ENCODE results near the gene KRTAP5-6.

The KRTAP5-6 gene

DNA sequence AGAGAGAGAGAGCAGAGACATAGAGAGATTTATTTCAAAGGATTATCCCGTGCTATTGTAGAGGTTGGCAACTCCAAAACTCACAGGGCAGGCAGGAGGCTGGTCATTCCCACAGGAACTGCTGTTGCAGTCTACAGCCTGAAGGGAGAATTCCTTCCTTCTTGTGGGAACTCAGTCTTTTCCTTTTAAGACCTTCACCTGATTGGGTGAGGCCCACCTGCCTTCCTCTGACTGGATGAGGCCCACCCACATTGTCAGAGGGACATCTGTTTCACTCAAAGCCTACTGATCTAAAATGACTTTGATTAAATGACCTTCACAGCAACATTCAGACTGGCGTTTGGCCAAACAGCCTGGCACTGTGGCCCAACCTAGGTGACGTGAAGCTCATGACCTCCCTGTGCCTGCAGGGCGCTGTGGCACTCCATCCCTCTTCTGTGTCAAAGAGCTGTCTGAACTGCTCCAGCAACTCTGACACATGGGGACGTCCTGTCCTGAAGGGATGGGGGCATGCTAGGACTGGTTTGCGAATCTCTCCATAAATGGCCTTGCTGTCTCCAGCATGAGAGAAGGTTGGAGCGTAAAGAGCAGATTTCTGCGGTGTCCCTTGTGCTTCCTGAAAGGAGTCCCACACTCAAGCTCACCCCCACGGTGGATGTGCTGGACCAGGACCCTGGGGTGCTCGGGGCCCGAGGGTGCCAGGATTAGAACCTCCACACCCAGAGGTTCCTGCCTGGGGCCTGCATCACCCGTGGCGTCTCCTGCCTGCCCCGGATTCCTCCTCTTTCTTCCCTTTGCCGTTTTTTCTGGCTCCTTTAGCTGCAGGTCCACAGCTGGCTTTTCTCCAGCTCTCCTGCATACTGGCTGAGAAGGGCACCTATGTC lies 46.7 kb upstream of the KRTAP5-6 start:
- no peak overlapping the region for H3K9ac ChIP-seq (ENCODE audit: low read depth, low read length, poor library complexity, severe bottlenecking)
- H3F3A ChIP-seq (ENCODE audit: low read depth) = no peaks in the 10 kb centered on the region
- no peak overlapping the region for H2AFZ ChIP-seq (ENCODE audit: low read length)
- no peaks in the 10 kb centered on the region for H3K9me2 ChIP-seq (replicated peaks; ENCODE audit: low read depth, low read length)
- no peaks in the 10 kb centered on the region for H3K27me3 ChIP-seq (ENCODE audit: insufficient read depth, low read length, poor library complexity, severe bottlenecking)
- no peaks in the 10 kb centered on the region for H3K4me1 ChIP-seq (ENCODE audit: insufficient read depth, low read length, poor library complexity, severe bottlenecking)
- H3K4me3 ChIP-seq (ENCODE audit: low read length, poor library complexity, severe bottlenecking) = no peak overlapping the region
- no peaks in the 10 kb centered on the region for H3K79me2 ChIP-seq (ENCODE audit: insufficient read depth, low read length)
- H3K36me3 ChIP-seq (ENCODE audit: insufficient read depth, low read length) = no peaks in the 10 kb centered on the region
- H3K4me2 ChIP-seq (ENCODE audit: low read depth, low read length, poor library complexity, severe bottlenecking) = no peak overlapping the region
- no peaks in the 10 kb centered on the region for H3K9me3 ChIP-seq (ENCODE audit: insufficient read depth, low read depth, low read length)
- TF ChIP-seq, protein P1, sequence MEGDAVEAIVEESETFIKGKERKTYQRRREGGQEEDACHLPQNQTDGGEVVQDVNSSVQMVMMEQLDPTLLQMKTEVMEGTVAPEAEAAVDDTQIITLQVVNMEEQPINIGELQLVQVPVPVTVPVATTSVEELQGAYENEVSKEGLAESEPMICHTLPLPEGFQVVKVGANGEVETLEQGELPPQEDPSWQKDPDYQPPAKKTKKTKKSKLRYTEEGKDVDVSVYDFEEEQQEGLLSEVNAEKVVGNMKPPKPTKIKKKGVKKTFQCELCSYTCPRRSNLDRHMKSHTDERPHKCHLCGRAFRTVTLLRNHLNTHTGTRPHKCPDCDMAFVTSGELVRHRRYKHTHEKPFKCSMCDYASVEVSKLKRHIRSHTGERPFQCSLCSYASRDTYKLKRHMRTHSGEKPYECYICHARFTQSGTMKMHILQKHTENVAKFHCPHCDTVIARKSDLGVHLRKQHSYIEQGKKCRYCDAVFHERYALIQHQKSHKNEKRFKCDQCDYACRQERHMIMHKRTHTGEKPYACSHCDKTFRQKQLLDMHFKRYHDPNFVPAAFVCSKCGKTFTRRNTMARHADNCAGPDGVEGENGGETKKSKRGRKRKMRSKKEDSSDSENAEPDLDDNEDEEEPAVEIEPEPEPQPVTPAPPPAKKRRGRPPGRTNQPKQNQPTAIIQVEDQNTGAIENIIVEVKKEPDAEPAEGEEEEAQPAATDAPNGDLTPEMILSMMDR (conservative IDR thresholded peaks at IDR 0.05; ENCODE audit: low read length) = no peak
- TF ChIP-seq EZH2phosphoT487 (IDR thresholded peaks at IDR 0.05; ENCODE audit: borderline replicate concordance) = no peak
- H4K20me1 ChIP-seq (ENCODE audit: insufficient read depth, low read length, poor library complexity, severe bottlenecking) = no peaks in the 10 kb centered on the region

- H3K9me2 ChIP-seq (replicated peaks; ENCODE audit: low read depth, low read length) = no peaks in the 10 kb centered on the region
- H3K27me3 ChIP-seq (ENCODE audit: insufficient read depth, low read length, poor library complexity, severe bottlenecking) = no peaks in the 10 kb centered on the region
- no peaks in the 10 kb centered on the region for H3F3A ChIP-seq (ENCODE audit: low read depth)
- no peak overlapping the region for H3K4me3 ChIP-seq (ENCODE audit: low read length, poor library complexity, severe bottlenecking)
- no peak overlapping the region for H2AFZ ChIP-seq (ENCODE audit: low read length)
- no peaks in the 10 kb centered on the region for H3K4me1 ChIP-seq (ENCODE audit: insufficient read depth, low read length, poor library complexity, severe bottlenecking)
- H3K9ac ChIP-seq (ENCODE audit: low read depth, low read length, poor library complexity, severe bottlenecking) = no peak overlapping the region
- no peak overlapping the region for H3K4me2 ChIP-seq (ENCODE audit: low read depth, low read length, poor library complexity, severe bottlenecking)
- no peaks in the 10 kb centered on the region for H3K79me2 ChIP-seq (ENCODE audit: insufficient read depth, low read length)
- H3K36me3 ChIP-seq (ENCODE audit: insufficient read depth, low read length) = no peaks in the 10 kb centered on the region
- H3K9me3 ChIP-seq (ENCODE audit: insufficient read depth, low read depth, low read length) = no peaks in the 10 kb centered on the region
- TF ChIP-seq, protein P1 (conservative IDR thresholded peaks at IDR 0.05; ENCODE audit: low read length) = no peak
- TF ChIP-seq EZH2phosphoT487 (IDR thresholded peaks at IDR 0.05; ENCODE audit: borderline replicate concordance) = no peak
- no peaks in the 10 kb centered on the region for H4K20me1 ChIP-seq (ENCODE audit: insufficient read depth, low read length, poor library complexity, severe bottlenecking)
Measured at GRCh38 chr11:1650918-1651262, 46.1 kb upstream of the KRTAP5-6 start.

DNA sequence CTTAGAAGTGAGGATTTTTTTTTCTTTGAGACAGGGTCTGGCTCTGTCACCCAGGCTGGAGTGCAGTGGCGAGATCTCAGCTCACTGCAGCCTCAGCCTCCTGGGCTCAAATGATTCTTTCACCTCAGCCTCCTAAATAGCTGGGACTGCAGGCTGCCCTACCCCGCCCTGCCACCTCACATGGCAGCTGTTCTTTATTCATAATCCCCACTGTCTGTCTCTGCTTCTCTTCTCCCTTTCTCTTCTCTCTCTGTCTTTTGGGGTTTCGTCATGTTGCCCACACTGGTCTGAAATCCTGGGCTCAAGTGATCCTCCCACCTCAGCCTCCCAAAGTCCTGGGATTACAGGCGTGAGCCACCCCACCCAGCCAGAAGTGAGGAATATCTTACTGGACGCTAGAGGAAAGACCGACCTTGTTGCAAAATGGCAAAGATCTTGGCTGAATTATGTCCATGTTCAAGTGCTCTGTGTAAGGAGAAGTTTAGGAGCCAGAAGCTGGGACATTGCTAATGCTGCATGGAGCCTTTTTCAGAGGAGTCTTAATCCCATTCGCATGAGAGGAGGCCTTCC lies 45.5 kb upstream of the KRTAP5-6 start:
- Histone ChIP-seq H2AFZ (ENCODE audit: low read length) (no peak overlapping the region), H3K79me2 (ENCODE audit: insufficient read depth, low read length) (no peaks in the 10 kb centered on the region), H4K20me1 (ENCODE audit: insufficient read depth, low read length, poor library complexity, severe bottlenecking) (no peaks in the 10 kb centered on the region), H3K9me3 (ENCODE audit: insufficient read depth, low read depth, low read length) (no peaks in the 10 kb centered on the region), H3K27me3 (ENCODE audit: insufficient read depth, low read length, poor library complexity, severe bottlenecking) (no peaks in the 10 kb centered on the region), H3K36me3 (ENCODE audit: insufficient read depth, low read length) (no peaks in the 10 kb centered on the region), H3K9ac (ENCODE audit: low read depth, low read length, poor library complexity, severe bottlenecking) (no peak overlapping the region), H3K4me1 (ENCODE audit: insufficient read depth, low read length, poor library complexity, severe bottlenecking) (no peaks in the 10 kb centered on the region), H3K9me2 (replicated peaks; ENCODE audit: low read depth, low read length) (no peaks in the 10 kb centered on the region), H3K4me2 (ENCODE audit: low read depth, low read length, poor library complexity, severe bottlenecking) (no peak overlapping the region), H3K4me3 (ENCODE audit: low read length, poor library complexity, severe bottlenecking) (no peak overlapping the region), H3F3A (ENCODE audit: low read depth) (no peaks in the 10 kb centered on the region)
- no peak for TF ChIP-seq EZH2phosphoT487 (IDR thresholded peaks at IDR 0.05; ENCODE audit: borderline replicate concordance)
- TF ChIP-seq, protein P1 (conservative IDR thresholded peaks at IDR 0.05; ENCODE audit: low read length) = no peak
